ENCODE results near the gene SPIRE2.

DNA sequence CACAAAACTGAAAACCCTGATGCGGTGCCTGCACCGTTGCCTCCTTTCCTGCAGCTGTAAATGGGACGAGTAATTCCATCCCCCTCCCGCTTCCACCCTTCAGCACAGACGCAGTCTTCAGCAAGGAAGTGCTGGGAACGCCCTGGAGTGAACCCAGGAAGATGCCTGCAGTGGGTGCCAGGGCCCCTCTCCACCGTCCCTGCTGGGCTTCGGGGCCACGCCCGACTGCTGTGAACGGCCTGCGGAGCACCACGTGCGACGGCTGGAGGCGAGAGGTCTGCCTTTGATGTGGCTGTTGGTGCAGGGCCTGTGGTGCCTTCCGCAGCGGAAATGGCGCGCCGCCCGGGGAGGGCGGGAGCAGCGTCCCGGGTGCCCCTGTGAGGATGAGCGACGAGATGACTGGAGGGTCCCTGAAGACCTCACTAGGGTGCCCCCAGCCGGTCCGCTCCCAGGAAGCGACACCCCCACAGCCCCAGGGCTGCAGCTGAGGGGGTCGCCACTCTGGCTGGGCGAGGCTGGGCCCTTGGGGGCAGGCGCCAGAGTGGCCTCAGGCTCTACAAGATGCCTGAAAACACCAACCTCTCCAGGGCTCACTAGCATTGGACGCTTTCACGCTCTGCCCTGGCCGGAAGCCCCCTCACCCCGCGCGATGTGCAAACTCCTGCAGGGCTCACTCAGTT, 89.6 kb downstream of the SPIRE2 start:
- TF ChIP-seq, protein P1, sequence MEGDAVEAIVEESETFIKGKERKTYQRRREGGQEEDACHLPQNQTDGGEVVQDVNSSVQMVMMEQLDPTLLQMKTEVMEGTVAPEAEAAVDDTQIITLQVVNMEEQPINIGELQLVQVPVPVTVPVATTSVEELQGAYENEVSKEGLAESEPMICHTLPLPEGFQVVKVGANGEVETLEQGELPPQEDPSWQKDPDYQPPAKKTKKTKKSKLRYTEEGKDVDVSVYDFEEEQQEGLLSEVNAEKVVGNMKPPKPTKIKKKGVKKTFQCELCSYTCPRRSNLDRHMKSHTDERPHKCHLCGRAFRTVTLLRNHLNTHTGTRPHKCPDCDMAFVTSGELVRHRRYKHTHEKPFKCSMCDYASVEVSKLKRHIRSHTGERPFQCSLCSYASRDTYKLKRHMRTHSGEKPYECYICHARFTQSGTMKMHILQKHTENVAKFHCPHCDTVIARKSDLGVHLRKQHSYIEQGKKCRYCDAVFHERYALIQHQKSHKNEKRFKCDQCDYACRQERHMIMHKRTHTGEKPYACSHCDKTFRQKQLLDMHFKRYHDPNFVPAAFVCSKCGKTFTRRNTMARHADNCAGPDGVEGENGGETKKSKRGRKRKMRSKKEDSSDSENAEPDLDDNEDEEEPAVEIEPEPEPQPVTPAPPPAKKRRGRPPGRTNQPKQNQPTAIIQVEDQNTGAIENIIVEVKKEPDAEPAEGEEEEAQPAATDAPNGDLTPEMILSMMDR (conservative IDR thresholded peaks at IDR 0.05 in 1 of 2, IDR thresholded peaks at IDR 0.05 in 1 of 2; ENCODE audit: low read depth in 1 of 2, low read length in 2 of 2), result no peak
- TF ChIP-seq EZH2 (IDR thresholded peaks at IDR 0.05; ENCODE audit: low read length, missing control alignments), result no peak

All from fibroblast of lung (primary cell).